ENCODE data around the gene SNTA1. TPM values are rescaled to one million over a fixed set of nuclear protein-coding genes. Genes with fewer than 3 reads are reported as not detected.

The SNTA1 gene
- total RNA-seq, 1 experiment from 2014 or later = 7.6 TPM

GRCh38 chr20:33474963-33475362 lies 31.4 kb upstream of the SNTA1 start:
- no peak for DNase-seq
- Histone ChIP-seq H3K9me3 (ENCODE audit: insufficient read depth, low read depth) (no peaks in the 10 kb centered on the region), H2AFZ (no peak overlapping the region), H3K4me2 (no peak overlapping the region), H3K27ac (no peak overlapping the region), H3K9me2 (ENCODE audit: insufficient read depth) (no peaks in the 10 kb centered on the region), H3K4me3 (no peak overlapping the region), H3K79me2 (ENCODE audit: low read depth) (no peaks in the 10 kb centered on the region), H3K4me1 (replicated peaks; ENCODE audit: insufficient read depth) (peaks cover 12% of the 10 kb centered on the region), H3K27me3 (ENCODE audit: insufficient read depth, low read depth) (no peaks in the 10 kb centered on the region), H4K20me1 (ENCODE audit: insufficient read depth) (no peaks in the 10 kb centered on the region), H3F3A (ENCODE audit: insufficient read depth, low read depth) (peaks cover 9% of the 10 kb centered on the region; the same call in 1 of the 2 replicates), H3K36me3 (ENCODE audit: low read depth) (no peaks in the 10 kb centered on the region)
- no peak for TF ChIP-seq CTCF (conservative IDR thresholded peaks at IDR 0.05)
- TF ChIP-seq EZH2 (IDR thresholded peaks at IDR 0.05; ENCODE audit: low read depth) = no peak
- intact Hi-C loops (cut with micrococcal nuclease; ENCODE audit: unreplicated experiment) = no loop called here
- CTCF ChIA-PET = no interaction called here
- no TSS peak for BruUV-seq (replicated peaks)
- POLR2A ChIA-PET (ENCODE audit: unreplicated experiment) = interaction anchor here (0.7 kb wide), 1 partner anchor 679 kb away, joined by 3 read pairs; no protein-coding TSS in a partner anchor

- BruUV-seq (replicated peaks) = no TSS peak
- intact Hi-C loops (cut with micrococcal nuclease; ENCODE audit: unreplicated experiment) = no loop called here
- no peaks in the 10 kb centered on the region for H3K27me3 ChIP-seq (ENCODE audit: insufficient read depth, low read depth)
- H2AFZ ChIP-seq = no peak overlapping the region
- H3K9me2 ChIP-seq (ENCODE audit: insufficient read depth) = no peaks in the 10 kb centered on the region
- H3K4me3 ChIP-seq = no peak overlapping the region
- H3K36me3 ChIP-seq (ENCODE audit: low read depth) = no peaks in the 10 kb centered on the region
- H3K4me1 ChIP-seq (replicated peaks; ENCODE audit: insufficient read depth) = peaks cover 12% of the 10 kb centered on the region
- TF ChIP-seq CTCF (conservative IDR thresholded peaks at IDR 0.05) (no peak), EZH2 (IDR thresholded peaks at IDR 0.05; ENCODE audit: low read depth) (no peak)
- no peaks in the 10 kb centered on the region for H4K20me1 ChIP-seq (ENCODE audit: insufficient read depth)
- DNase-seq = no peak
- no peaks in the 10 kb centered on the region for H3K79me2 ChIP-seq (ENCODE audit: low read depth)
- ChIA-PET CTCF (no interaction called here), POLR2A (ENCODE audit: unreplicated experiment) (no interaction called here)
- no peaks in the 10 kb centered on the region for H3K9me3 ChIP-seq (ENCODE audit: insufficient read depth, low read depth)
- H3K4me2 ChIP-seq = no peak overlapping the region
- H3K27ac ChIP-seq = no peak overlapping the region
- H3F3A ChIP-seq (ENCODE audit: insufficient read depth, low read depth) = peaks cover 9% of the 10 kb centered on the region; the same call in 1 of the 2 replicates
Observed at GRCh38 chr20:33474097-33474873, 30.7 kb upstream of the SNTA1 start.

GRCh38 chr20:33472868-33473435 lies 29.4 kb upstream of the SNTA1 start:
- H3K4me3 ChIP-seq = no peak overlapping the region
- POLR2A ChIA-PET (ENCODE audit: unreplicated experiment) = no interaction called here

More at GRCh38 chr20:33472868-33473435, 29.4 kb upstream of the SNTA1 start:
- intact Hi-C loops (cut with micrococcal nuclease; ENCODE audit: unreplicated experiment) = no loop called here
- peaks cover 11% of the 10 kb centered on the region for H3K4me1 ChIP-seq (replicated peaks; ENCODE audit: insufficient read depth)
- no peaks in the 10 kb centered on the region for H3K9me2 ChIP-seq (ENCODE audit: insufficient read depth)
- no peaks in the 10 kb centered on the region for H4K20me1 ChIP-seq (ENCODE audit: insufficient read depth)
- H3K79me2 ChIP-seq (ENCODE audit: low read depth) = no peaks in the 10 kb centered on the region
- no peak overlapping the region for H3K27ac ChIP-seq
- H2AFZ ChIP-seq = no peak overlapping the region
- H3K4me2 ChIP-seq = no peak overlapping the region
- no peak for DNase-seq
- H3K27me3 ChIP-seq (ENCODE audit: insufficient read depth, low read depth) = no peaks in the 10 kb centered on the region
- no peaks in the 10 kb centered on the region for H3K9me3 ChIP-seq (ENCODE audit: insufficient read depth, low read depth)
- CTCF ChIA-PET = no interaction called here
- H3F3A ChIP-seq (ENCODE audit: insufficient read depth, low read depth) = peaks cover 9% of the 10 kb centered on the region; the same call in 1 of the 2 replicates
- H3K36me3 ChIP-seq (ENCODE audit: low read depth) = no peaks in the 10 kb centered on the region
- BruUV-seq (replicated peaks) = no TSS peak
- TF ChIP-seq EZH2 (IDR thresholded peaks at IDR 0.05; ENCODE audit: low read depth) (no peak), CTCF (conservative IDR thresholded peaks at IDR 0.05) (no peak)

All from PC-9 (cell line).